Colonic mucosa (tissue), 4 donors: ENCODE data around the gene PCLO. TPM values are rescaled to one million over a fixed set of nuclear protein-coding genes. Genes with fewer than 3 reads are reported as not detected.

Source experiments
- DNase-seq: peaks from one replicate; pipeline ENCODE4 v3.0.0-alpha.2; 2020
- H3K27ac ChIP-seq: fragments of 200-600 bp; one replicate; pipeline ENCODE4 v1.8.0; 2021
- H3K27me3 ChIP-seq: fragments of 200-600 bp; one replicate; pipeline ENCODE4 v1.8.0; 2021
- H3K36me3 ChIP-seq: fragments of 200-600 bp; one replicate; pipeline ENCODE4 v1.8.0; 2021
- H3K4me1 ChIP-seq: fragments of 200-600 bp; one replicate; pipeline ENCODE4 v1.8.0; 2021; ENCODE audit warnings: mild to moderate bottlenecking
- H3K4me3 ChIP-seq: fragments of 200-600 bp; one replicate; pipeline ENCODE4 v1.8.0; 2021
- H3K9ac ChIP-seq, 2 donors: one replicate each; pipeline ENCODE4 v1.7.0; 2013; ENCODE audit warnings: control low read depth in 2 of 2, low read depth in 2 of 2, low read length in 2 of 2
- H3K9me3 ChIP-seq: fragments of 200-600 bp; one replicate; pipeline ENCODE4 v1.8.0; 2021
- intact Hi-C: fragments of 100-400 bp; cut with DNase I; formaldehyde crosslinking; loops from one replicate; pipeline ENCODE4 v1.14.1; 2022
- total RNA-seq, 2 donors: library from RNA; stranded (reverse); fragmentation: NEBNext Ultra II Directional in 1 of 2; extraction: Animal tissue kit (Norgen Biotek cat#: 25700) in 1 of 2; gene quantifications; one replicate each; pipeline ENCODE4 v1.2.1, GENCODE V29; 2021
- TF ChIP-seq, protein P1 (sequence below): fragments of 200-600 bp; IDR thresholded peaks from one replicate; pipeline ENCODE4 v1.8.0; 2022; ENCODE audit warnings: antibody characterized with exemption, mild to moderate bottlenecking
- donor health status: healthy.
- donor health status: DM: no; HTN: no; CAD: no.
- donor health status: DM: no; HTN: no; CAD: no.

The PCLO gene
- total RNA-seq, 2 donors from 2014 or later = 6.9 to 8.8 TPM

DNA sequence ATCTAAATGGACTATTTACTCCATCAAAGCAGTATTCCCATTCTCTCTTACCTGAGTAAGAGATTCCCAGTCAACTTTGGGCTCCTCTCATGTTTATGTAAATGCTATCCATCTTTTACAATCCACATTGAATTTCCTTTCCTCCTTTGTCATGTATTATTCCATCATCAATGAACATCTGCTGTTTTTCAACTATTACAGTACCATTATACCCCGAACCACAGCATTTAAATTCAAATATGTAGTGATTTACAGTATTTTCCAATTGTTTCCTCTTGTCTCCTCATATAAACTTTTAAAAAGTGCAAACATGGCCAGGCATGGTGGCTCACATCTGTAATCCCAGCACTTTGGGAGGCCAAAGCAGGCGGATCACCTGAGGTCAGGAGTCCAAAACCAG lies 20.3 kb downstream of the PCLO start:
- intact Hi-C loops = no loop called here
- H3K27me3 ChIP-seq = no peaks in the 10 kb centered on the region
- no peaks in the 10 kb centered on the region for H3K4me1 ChIP-seq
- no peak overlapping the region for H3K4me3 ChIP-seq
- H3K36me3 ChIP-seq = no peaks in the 10 kb centered on the region
- H3K9me3 ChIP-seq = no peaks in the 10 kb centered on the region
- no peak for DNase-seq
- no peak overlapping the region for H3K27ac ChIP-seq
- H3K9ac ChIP-seq = no peak overlapping the region
- TF ChIP-seq, protein P1, sequence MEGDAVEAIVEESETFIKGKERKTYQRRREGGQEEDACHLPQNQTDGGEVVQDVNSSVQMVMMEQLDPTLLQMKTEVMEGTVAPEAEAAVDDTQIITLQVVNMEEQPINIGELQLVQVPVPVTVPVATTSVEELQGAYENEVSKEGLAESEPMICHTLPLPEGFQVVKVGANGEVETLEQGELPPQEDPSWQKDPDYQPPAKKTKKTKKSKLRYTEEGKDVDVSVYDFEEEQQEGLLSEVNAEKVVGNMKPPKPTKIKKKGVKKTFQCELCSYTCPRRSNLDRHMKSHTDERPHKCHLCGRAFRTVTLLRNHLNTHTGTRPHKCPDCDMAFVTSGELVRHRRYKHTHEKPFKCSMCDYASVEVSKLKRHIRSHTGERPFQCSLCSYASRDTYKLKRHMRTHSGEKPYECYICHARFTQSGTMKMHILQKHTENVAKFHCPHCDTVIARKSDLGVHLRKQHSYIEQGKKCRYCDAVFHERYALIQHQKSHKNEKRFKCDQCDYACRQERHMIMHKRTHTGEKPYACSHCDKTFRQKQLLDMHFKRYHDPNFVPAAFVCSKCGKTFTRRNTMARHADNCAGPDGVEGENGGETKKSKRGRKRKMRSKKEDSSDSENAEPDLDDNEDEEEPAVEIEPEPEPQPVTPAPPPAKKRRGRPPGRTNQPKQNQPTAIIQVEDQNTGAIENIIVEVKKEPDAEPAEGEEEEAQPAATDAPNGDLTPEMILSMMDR = no peak

DNA sequence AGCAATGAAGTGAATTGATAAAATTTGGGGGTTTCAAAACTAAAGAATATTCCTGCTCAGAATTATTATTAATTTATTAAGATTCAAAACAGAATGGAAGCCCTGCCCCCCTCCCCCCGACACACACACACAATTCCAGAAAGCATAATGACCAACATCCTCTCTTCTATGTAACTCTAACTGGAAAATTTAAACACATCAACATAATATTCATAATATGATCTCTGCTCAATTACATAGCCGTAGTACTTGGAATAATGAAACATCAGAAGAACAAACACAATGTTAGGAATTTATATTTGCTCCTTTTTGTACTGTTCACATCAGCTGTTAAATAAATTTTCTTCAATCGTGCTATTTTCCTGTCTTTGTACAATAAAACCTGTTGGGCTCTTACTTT lies 20.8 kb downstream of the PCLO start:
- H3K9me3 ChIP-seq = no peaks in the 10 kb centered on the region
- no peak for DNase-seq
- H3K4me3 ChIP-seq = no peak overlapping the region
- intact Hi-C loops = no loop called here
- TF ChIP-seq, protein P1 = no peak
- no peak overlapping the region for H3K9ac ChIP-seq
- H3K27ac ChIP-seq = no peak overlapping the region
- H3K36me3 ChIP-seq = no peaks in the 10 kb centered on the region
- H3K4me1 ChIP-seq = no peaks in the 10 kb centered on the region
- H3K27me3 ChIP-seq = no peaks in the 10 kb centered on the region

DNA sequence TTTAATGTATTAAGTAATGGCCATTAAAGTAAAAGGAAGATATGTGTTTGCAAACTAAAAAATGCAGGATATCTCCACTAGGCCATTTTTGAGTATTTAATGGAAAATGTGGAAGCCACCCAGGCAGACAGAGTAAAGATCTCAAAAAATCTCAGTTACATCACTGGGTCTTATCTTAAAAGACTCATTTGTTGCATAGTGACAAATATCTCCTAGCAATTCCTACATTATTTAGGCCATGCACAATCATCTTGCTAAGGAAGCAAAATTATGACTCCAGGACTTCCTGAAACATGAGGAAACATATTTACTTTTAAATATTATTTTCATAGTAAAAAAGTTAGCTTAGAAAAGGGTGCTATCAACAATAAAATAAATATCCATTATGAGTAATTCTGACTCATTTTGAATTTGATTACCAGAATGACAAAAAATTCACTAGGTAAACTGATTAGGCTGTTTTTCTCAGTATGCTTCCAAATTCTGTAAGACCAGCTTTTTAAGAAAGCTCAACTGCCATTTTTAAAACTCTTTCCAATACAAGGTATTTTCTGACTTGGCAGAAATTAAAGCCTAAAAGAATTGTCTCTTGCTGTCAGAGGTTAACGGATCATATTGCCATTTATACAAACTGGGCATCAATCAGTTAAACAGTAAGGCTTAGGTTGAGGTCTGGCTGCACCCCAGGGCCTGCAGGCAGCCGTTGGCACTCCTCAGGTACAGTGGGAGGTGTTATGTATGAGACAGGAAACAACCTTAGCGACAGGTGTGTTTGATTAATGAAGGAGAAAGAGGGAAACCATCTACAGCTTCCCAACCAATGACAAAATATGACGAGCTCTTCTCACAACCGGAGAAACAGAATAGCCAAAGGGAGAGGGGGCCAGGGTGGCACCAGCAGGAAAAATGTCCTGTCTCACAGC lies 31.8 kb downstream of the PCLO start:
- H3K9me3 ChIP-seq = no peaks in the 10 kb centered on the region
- intact Hi-C loops = no loop called here
- H3K36me3 ChIP-seq = no peaks in the 10 kb centered on the region
- no peak for DNase-seq
- H3K4me3 ChIP-seq = no peak overlapping the region
- H3K4me1 ChIP-seq = no peaks in the 10 kb centered on the region
- no peak overlapping the region for H3K27ac ChIP-seq
- H3K9ac ChIP-seq = no peak overlapping the region
- no peaks in the 10 kb centered on the region for H3K27me3 ChIP-seq
- TF ChIP-seq, protein P1 = no peak

DNA sequence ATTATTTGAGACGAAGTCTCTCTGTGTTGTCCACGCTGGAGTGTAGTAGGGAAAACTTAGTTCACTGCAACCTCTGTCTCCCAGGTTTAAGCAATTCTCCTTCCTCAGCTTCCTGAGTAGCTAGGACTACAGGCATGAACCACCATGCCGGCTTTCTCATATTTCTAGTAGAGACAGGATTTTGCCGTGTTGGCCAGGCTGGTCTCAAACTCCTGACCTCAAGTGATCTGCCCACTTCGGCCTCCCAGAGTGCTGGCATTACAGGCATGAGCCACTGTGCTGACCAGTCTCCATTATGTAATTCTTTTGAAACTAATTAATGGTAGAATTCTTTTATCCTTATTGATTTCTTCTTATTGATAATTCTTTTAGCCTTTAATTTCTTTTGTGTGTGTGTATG lies 32.5 kb downstream of the PCLO start:
- no peak overlapping the region for H3K4me3 ChIP-seq
- intact Hi-C loops = no loop called here
- H3K27me3 ChIP-seq = no peaks in the 10 kb centered on the region
- H3K9me3 ChIP-seq = no peaks in the 10 kb centered on the region
- no peak overlapping the region for H3K27ac ChIP-seq
- TF ChIP-seq, protein P1 = no peak
- H3K4me1 ChIP-seq = no peaks in the 10 kb centered on the region
- no peaks in the 10 kb centered on the region for H3K36me3 ChIP-seq
- no peak overlapping the region for H3K9ac ChIP-seq
- no peak for DNase-seq

DNA sequence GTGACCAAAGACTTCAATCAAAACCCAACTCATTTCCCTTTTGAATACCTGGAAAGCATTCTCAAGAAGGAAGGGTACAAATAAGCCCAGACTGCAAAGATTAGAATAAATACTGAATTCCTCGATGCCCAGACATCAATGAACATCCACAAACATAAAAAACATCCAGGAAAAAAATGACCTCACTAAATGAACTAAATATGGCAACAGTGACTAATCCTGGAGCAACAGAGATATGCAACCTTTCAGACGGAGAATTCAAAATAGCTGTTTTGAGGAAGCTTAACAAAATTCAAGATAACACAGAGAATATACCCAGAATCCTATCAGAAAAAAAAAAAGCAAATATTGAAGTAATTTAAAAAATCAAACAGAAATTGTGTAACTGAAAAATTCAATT lies 43.2 kb downstream of the PCLO start:
- DNase-seq = no peak
- no peaks in the 10 kb centered on the region for H3K36me3 ChIP-seq
- H3K9me3 ChIP-seq = no peaks in the 10 kb centered on the region
- no peaks in the 10 kb centered on the region for H3K4me1 ChIP-seq
- H3K9ac ChIP-seq = no peak overlapping the region
- TF ChIP-seq, protein P1 = no peak
- no peak overlapping the region for H3K27ac ChIP-seq
- intact Hi-C loops = no loop called here
- no peaks in the 10 kb centered on the region for H3K27me3 ChIP-seq
- no peak overlapping the region for H3K4me3 ChIP-seq
